Stimulated activated CD8-positive, alpha-beta memory T cell treated with anti-CD3 and anti-CD28 coated beads, Interleukin-15, amount 100 ng/mL, for 24 hours (primary cell): Measurements from ENCODE around the gene FHIP2A.
"Not testable (repeated sequence)": the region's sequence is repeated elsewhere in the genome, so short reads cannot be mapped to it uniquely, and the experiment has no call there.

Source experiments
- DNase-seq: peaks from one replicate; pipeline ENCODE4 v3.0.0-alpha.2; 2020; ENCODE audit warnings: low read depth

FHIP2A gene

GRCh38 chr10:114821293-114821914 is at the start of gene FHIP2A:
TSS of gene FHIP2A (plus strand) at chr10:114821780. CDS start at chr10:114822079, 299 bp downstream.
- DNase-seq: peak; percentile 72

DNA sequence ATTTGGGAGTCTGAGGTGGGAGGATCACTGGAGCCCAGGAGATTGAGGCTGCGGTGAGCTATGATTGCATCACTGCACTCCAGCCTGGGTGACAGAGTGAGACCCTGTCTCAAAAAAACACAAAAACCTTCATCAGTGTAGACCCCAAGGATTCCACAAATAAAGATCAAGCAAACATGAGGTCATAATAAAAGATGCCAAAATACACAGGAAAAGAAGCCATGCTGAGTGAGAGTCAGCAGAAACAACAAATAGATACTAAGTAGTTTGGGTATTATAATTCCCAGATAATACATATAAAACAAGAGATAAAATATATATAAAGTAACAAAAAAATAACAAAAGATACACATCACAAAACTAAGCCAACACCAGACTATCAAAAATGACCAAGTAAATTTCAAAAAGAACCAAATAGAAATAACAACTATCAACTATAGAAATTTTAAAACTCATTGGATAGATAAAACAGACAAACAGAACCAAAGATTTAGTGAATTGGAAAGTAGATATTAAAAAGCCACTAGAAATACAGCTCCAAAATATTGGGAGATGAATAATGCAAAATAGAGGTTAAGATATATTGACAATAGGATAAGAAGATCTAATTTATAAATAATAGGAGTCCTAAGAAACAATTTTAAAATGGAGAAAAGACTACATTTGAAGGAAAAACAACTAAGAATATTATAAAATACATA is 48.9 kb upstream of the FHIP2A start:
- DNase-seq: no peak

- no peak for DNase-seq
These were observed 48.4 kb upstream of the FHIP2A start for GRCh38 chr10:114773197-114773532.

GRCh38 chr10:114775082-114775481 is 46.5 kb upstream of the FHIP2A start:
- not testable (repeated sequence) for DNase-seq

GRCh38 chr10:114777415-114777814 is 44.2 kb upstream of the FHIP2A start:
- no peak for DNase-seq

DNA sequence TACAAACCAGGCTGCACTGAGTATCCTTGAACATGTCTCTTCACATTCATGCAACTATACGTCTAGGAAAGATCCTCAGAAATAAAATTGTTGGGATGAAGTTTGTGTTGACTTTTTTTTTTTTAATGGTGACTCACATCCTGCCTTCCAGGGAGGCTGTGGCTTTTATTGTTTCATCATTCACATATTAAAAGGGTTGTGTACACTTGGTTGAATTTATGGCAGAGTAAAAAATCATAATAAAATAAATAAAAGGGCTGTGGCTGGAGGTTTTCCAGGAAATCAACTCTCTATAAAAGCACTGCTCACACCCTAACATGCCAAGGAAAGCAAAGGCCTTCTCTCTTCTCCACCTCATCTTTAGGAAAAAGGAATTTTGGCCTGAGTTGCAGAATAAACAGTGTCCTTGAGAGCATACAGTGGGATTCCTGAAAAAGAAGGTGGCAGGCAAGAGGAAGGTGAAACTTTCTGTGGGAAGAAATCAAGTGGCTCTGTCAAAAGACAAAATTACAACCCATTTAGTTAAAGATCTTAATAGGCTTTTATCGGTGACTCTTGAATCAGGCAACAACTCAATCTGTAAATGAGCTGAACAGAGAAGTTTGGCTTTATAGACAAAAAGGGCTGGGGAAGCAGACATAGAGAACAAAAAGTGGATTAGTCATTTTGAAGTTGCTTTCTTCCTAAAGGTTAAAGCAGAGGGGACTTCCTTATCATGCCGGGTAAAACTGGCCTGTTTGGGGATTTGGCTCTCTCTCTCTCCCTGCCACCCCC is 41.6 kb upstream of the FHIP2A start:
- DNase-seq: no peak

DNA sequence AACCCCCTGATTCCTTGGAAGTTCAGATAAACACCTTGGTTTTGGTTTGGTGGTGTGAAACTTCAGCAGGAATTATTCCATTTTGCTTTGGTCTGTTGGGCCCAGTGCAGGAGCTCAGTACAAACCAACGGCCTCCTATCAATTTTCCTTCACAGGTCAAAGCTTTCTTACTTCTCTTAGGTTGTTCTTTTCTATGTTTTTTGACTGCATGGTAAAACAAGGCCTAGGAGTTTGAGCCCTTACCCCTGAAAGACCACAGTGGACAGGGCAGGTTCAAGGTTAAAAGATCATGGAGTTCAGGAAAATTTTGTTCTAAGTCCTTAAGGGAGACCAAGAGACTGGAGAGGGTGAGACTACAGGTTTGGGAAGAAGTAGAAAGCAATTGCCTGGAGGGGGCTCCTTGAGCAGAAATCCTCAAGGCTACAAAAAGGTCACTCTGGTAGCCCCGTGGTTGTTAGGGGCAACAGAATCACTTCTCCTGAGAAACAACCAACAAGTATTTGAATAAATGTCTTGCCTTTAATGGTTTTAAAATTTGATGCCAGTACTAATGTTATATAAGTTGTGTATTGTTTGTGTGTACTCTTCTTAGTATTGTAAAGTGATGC is 40.9 kb upstream of the FHIP2A start:
- no peak for DNase-seq

DNA sequence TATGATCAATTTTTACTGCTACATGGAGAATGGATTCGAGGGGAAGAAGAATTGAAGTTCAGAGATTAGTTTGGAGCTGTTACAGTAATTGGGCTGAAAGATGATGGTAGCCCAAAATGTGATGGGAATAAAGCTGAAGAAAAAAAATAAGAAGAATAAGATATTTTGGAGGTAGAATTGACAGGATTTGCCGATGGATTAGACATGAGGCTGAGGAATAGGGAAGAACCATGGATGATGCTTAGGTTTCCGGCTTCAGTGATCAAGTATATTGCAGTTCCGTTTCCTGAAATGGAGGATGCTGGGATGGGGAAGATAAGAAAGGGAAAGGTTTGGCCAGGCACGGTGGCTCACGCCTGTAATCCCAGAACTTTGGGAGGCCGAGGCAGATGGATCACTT is 38.9 kb upstream of the FHIP2A start:
- no peak for DNase-seq

GRCh38 chr10:114783686-114784085 is 37.9 kb upstream of the FHIP2A start:
- DNase-seq: no peak

DNA sequence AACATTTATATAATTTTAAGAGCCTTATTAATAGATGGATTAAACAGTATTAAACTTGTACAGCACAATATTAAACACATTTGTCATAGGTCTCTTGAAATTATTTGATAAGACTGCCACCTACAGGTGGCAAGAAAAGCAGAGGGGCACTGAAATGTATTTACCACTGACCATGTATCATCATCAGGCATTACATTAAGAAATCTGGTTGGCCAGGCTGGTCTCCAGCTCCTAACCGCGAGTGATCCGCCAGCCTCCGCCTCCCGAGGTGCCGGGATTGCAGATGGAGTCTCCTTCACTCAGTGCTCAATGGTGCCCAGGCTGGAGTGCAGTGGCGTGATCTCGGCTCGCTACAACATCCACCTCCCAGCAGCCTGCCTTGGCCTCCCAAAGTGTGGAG is 35.1 kb upstream of the FHIP2A start:
- not testable (repeated sequence) for DNase-seq

GRCh38 chr10:114787131-114787530 is 34.4 kb upstream of the FHIP2A start:
- not testable (repeated sequence) for DNase-seq

- DNase-seq: no peak
These were observed 29.8 kb upstream of the FHIP2A start for GRCh38 chr10:114791768-114792167.

GRCh38 chr10:114795039-114795438 is 26.5 kb upstream of the FHIP2A start:
- DNase-seq: no peak

DNA sequence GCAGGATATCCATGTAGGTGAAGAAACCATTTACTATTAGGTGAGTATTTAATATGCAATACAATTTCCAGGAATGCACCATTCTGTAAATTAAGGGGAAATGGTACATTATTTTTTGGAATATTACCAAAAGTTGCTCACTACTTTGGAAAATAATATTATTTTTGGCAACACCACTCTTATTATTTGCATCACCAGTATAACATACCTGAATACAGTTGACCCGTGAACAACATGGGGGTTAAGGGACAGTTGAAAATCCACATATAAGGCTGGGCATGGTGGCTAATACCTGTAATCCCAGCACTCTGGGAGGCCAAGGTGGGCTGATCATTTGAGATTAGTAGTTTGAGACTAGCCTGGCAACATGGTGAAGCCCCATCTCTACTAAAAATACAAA is 21.2 kb upstream of the FHIP2A start:
- DNase-seq: no peak

DNA sequence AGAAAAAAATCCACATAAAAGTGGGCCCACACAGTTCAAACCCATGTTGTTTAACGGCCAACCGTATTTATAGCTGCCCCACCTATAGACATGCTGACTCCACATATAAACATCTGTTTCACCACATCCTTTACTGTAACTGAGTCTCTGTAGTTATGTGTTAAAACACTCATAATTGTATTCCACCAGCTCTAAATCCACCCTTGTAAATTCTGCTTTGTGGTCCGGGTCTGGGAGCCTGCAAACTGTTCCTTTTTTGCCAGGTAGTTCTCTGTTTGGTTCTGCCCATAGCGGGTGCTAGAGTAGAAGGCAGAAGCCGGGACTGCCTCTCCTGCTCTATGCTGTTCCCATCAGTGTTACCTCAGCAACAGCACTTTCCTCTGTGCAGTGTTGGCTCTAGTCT is 20.2 kb upstream of the FHIP2A start:
- no peak for DNase-seq

GRCh38 chr10:114802177-114802576 is 19.4 kb upstream of the FHIP2A start:
- no peak for DNase-seq

GRCh38 chr10:114806562-114807391 is 14.8 kb upstream of the FHIP2A start:
- DNase-seq: no peak

DNA sequence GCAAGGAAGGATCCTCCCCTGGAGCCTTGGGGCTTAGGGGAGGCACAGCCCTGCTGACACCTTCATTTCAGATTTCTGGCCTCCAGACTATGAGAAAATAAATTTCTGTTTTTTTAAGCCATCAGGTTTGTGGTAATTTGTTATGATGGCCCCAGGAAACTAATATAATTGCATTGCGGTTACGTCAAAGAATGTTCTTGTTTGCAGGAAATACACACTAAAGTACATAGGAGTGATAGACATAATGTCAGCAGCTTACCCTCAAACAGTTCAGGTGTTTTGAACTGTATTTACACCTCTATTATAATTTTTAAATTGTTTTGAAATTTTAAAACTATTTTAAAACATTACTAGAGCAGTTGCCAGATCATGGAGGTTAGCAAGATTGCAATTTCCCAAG is 12.6 kb upstream of the FHIP2A start:
- DNase-seq: no peak

GRCh38 chr10:114810926-114811325 is 10.7 kb upstream of the FHIP2A start:
- DNase-seq: no peak

- DNase-seq: no peak
These were observed 9.7 kb upstream of the FHIP2A start for GRCh38 chr10:114811862-114812261.

DNA sequence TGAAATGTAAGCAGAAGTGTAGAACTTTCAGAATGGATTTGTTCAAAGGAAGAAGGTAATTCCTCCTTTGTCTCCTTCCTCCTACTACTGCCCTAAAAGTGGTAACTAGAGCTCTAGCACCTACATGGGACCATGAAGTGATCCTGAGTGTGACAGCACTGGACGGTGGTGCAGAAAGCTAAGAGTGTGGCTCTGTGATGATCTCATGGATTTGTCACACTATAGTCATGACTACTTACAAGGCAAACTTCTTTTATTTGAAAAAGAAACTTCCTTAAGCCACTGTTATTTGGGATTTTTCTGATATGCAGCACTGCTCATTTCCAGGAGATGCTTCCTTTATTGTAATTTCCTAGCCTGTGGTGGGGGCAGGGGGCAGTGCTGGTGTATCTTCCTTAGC is 5.8 kb upstream of the FHIP2A start:
- no peak for DNase-seq

DNA sequence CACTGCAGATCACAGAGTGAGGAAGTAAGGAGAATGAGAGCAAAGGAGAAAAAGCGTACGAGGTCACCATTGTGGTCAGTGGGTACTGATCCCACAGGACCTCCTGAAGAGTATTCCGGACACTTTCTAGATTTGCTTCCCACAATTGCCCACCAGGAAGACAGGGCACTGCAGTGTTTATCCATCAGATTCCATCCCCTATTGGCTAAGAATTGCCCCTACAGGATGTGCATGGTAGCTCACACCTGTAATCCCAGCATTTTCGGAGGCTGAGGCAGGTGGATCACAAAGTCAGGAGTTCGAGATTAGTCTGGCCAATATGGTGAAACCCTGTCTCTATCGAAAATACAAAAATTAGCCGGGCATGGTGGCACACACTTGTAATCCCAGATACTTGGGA is 5.3 kb upstream of the FHIP2A start:
- DNase-seq: no peak
